K562 (cell line): Measurements from ENCODE around the gene LMTK2. TPM values are rescaled to one million over a fixed set of nuclear protein-coding genes. Genes with fewer than 3 reads are reported as not detected.

Experiments used
- ATAC-seq: fragments of 200-7000 bp; cut with Tn5 transposase; 3 replicates; pipeline ENCODE4 v1.9.1; 2020; ENCODE audit warnings: moderate library complexity
- BruUV-seq: library from RNA; stranded (reverse); fragments of 400-500 nt; replicated peaks from 2 replicates; lab custom pipeline; 2021; lab: Mats Ljungman, UMichigan
- CTCF ChIA-PET: fragments of 300-600 bp; formaldehyde crosslinking; extraction: SDS; loops from one replicate; lab custom pipeline; 2021; ENCODE audit warnings: low intra/inter-chr PET ratio; lab: Yijun Ruan, JAX
- POLR2A ChIA-PET: fragments of 300-600, 350-650 bp; sonication (Branson Sonifier 250); formaldehyde crosslinking; extraction: SDS; loops from one replicate; lab custom pipeline; 2021; ENCODE audit warnings: antibody characterized with exemption, inconsistent platforms; lab: Yijun Ruan, JAX
- DNase-seq, 4 experiments: peaks; one replicate each; pipeline versions ENCODE4 v3.0.0 to v3.0.0-alpha.2; 2011 to 2018; ENCODE audit warnings: low spot score in 3 of 4, mixed read lengths in 3 of 4; ENCODE audit errors: extremely low read depth in 1 of 4
- FAIRE-seq: peaks from 2 replicates; lab custom pipeline; 2011; peaks lifted over from hg19 to GRCh38; lab: Jason Lieb, UNC
- H2AFZ ChIP-seq: 2 replicates; pipeline ENCODE4 v1.6.0; 2011; ENCODE audit warnings: low read depth, low read length, control low read depth, inconsistent platforms
- H3K27ac ChIP-seq: fragments of 200-600 bp; 3 replicates; pipeline ENCODE4 v1.8.0; 2011; ENCODE audit warnings: low read depth, mild to moderate bottlenecking, control low read depth, inconsistent platforms, low read length, moderate library complexity, mixed read lengths; ENCODE audit errors: extremely low read depth
- H3K27me3 ChIP-seq, 2 experiments: fragments of 300-600 bp in 1 of 2; 2 replicates in 1 of 2; 3 replicates in 1 of 2; pipeline versions ENCODE4 v1.6.0 to v1.8.0; 2011; ENCODE audit warnings: inconsistent platforms in 2 of 2, low read length in 2 of 2, mild to moderate bottlenecking in 1 of 2, mixed read lengths in 1 of 2, moderate library complexity in 1 of 2; ENCODE audit not compliant: control insufficient read depth in 2 of 2, insufficient read depth in 2 of 2
- H3K36me3 ChIP-seq: fragments of 300-600 bp; 3 replicates; pipeline ENCODE4 v1.8.0; 2011; ENCODE audit warnings: mild to moderate bottlenecking, low read length, inconsistent platforms; ENCODE audit not compliant: control insufficient read depth, insufficient read depth
- H3K4me1 ChIP-seq, 2 experiments: fragments of 200-600 bp in 1 of 2; replicated peaks in 1 of 2; 2 replicates in 1 of 2; 3 replicates in 1 of 2; pipeline versions ENCODE4 v1.5.1 to v1.8.0; 2011; ENCODE audit warnings: inconsistent platforms in 2 of 2, low read length in 2 of 2, mild to moderate bottlenecking in 1 of 2, mixed read lengths in 1 of 2, moderate library complexity in 1 of 2; ENCODE audit not compliant: control insufficient read depth in 2 of 2, insufficient read depth in 2 of 2
- H3K4me2 ChIP-seq: 2 replicates; pipeline ENCODE4 v1.6.1; 2011; ENCODE audit warnings: low read length, control low read depth, inconsistent platforms, mixed read lengths; ENCODE audit not compliant: insufficient read depth
- H3K4me3 ChIP-seq: fragments of 200-600 bp; sonication (generic), shearing (Covaris generic); 2 replicates; pipeline ENCODE4 v1.5.1; 2016; ENCODE audit warnings: control low read depth, inconsistent platforms
- H3K79me2 ChIP-seq: fragments of 200-600 bp; 3 replicates; pipeline ENCODE4 v1.8.0; 2011; ENCODE audit warnings: low read length, inconsistent platforms; ENCODE audit not compliant: control insufficient read depth, insufficient read depth
- H3K9ac ChIP-seq, 2 experiments: 2 replicates each; pipeline versions ENCODE4 v1.6.0 to v1.6.1; 2011; ENCODE audit warnings: low read depth in 2 of 2, low read length in 2 of 2, control low read depth in 1 of 2, inconsistent platforms in 1 of 2, mild to moderate bottlenecking in 1 of 2, mixed read lengths in 1 of 2; ENCODE audit not compliant: insufficient read depth in 1 of 2
- H3K9me1 ChIP-seq: one replicate; pipeline ENCODE4 v1.6.0; 2011; ENCODE audit warnings: inconsistent platforms, mild to moderate bottlenecking, low read length, moderate library complexity; ENCODE audit not compliant: control insufficient read depth, insufficient read depth
- H3K9me3 ChIP-seq: replicated peaks from 2 replicates; pipeline ENCODE4 v1.5.1; 2011; ENCODE audit warnings: low read depth, low read length, inconsistent platforms; ENCODE audit not compliant: control insufficient read depth, insufficient read depth
- H4K20me1 ChIP-seq: replicated peaks from 2 replicates; pipeline ENCODE4 v1.6.1; 2011; ENCODE audit warnings: low read length, inconsistent platforms, mixed read lengths; ENCODE audit not compliant: control insufficient read depth, insufficient read depth
- ARNT ChIP-seq, 2 experiments: fragments of 450-650 bp; IDR thresholded peaks; 2 replicates each; pipeline ENCODE4 v1.6.1; 2016; ENCODE audit warnings: mild to moderate bottlenecking in 1 of 2
- CSDE1 ChIP-seq, 2 experiments: fragments of 450-650 bp; IDR thresholded peaks; 2 replicates each; pipeline ENCODE4 v1.6.1; 2016; ENCODE audit warnings: mild to moderate bottlenecking in 1 of 2
- KLF10 ChIP-seq: fragments of 250-450 bp; sonication (Bioruptor Pico); IDR thresholded peaks from 2 replicates; pipeline ENCODE4 v1.6.1; 2021; ENCODE audit warnings: matching md5 sums
- NFIX ChIP-seq: fragments of 250-450 bp; sonication (Bioruptor Pico); IDR thresholded peaks from 2 replicates; pipeline ENCODE4 v1.4.0; 2020; ENCODE audit warnings: low read depth, mild to moderate bottlenecking, moderate library complexity
- RAD21 ChIP-seq, 2 experiments: fragments of 250-450 bp in 1 of 2; fragments of 450-650 bp in 1 of 2; sonication (Bioruptor Pico) in 1 of 2; formaldehyde crosslinking in 1 of 2; IDR thresholded peaks in 1 of 2; conservative IDR thresholded peaks in 1 of 2; 2 replicates each; pipeline versions ENCODE4 v1.4.0 to v1.8.0; 2020 to 2022; ENCODE audit warnings: mild to moderate bottlenecking in 2 of 2, moderate library complexity in 1 of 2
- ZNF121 ChIP-seq: sonication (generic); formaldehyde crosslinking; conservative IDR thresholded peaks from 2 replicates; pipeline ENCODE4 v1.8.0; 2022; ENCODE audit warnings: missing genetic modification reagents
- ZNF217 ChIP-seq: sonication (generic); formaldehyde crosslinking; IDR thresholded peaks from 2 replicates; pipeline ENCODE4 v1.8.0; 2022; ENCODE audit warnings: mild to moderate bottlenecking, missing genetic modification reagents
- WGBS: fragments of 100-300 bp; shearing (Covaris generic); methylation state at CpG from one replicate; pipeline ENCODE4 v1.1.6; 2016; ENCODE audit warnings: low coverage, mixed read lengths; ENCODE audit not compliant: insufficient coverage; ENCODE audit errors: missing lambda C conversion rate; 5-methylcytosine and 5-hydroxymethylcytosine counted together
- in situ Hi-C: fragments of 300-500 bp; cut with MboI; formaldehyde crosslinking; loops from 4 replicates; pipeline ENCODE4 v1.15.0; 2018; ENCODE audit warnings: inconsistent platforms, mixed read lengths
- intact Hi-C: fragments of 100-400 bp; cut with micrococcal nuclease; formaldehyde crosslinking; loops from 2 replicates; pipeline ENCODE4 v1.14.2; 2022
- polyA plus RNA-seq, 8 experiments: library from polyadenylated mRNA; depleted of rRNA in 4 of 8; stranded (reverse) in 5 of 8; unstranded in 3 of 8; fragments of >200 nt; fragmentation: Nextera tagmentation in 2 of 8; fragmentation: Illumina TruSeq in 1 of 8; extraction: Ambion mirVana in 2 of 8; extraction: Trizol in 1 of 8; gene quantifications; 2 replicates each; pipeline versions ENCODE4 v1.2.1 to v1.2.3, GENCODE V29; 2011 to 2014; ENCODE audit warnings: inconsistent platforms in 1 of 8, missing spikeins in 1 of 8
- total RNA-seq, 7 experiments: library from RNA; depleted of rRNA in 6 of 7; stranded (reverse); fragments of >200 nt in 6 of 7; fragmentation: Illumina TruSeq in 2 of 7; extraction: Trizol in 2 of 7; gene quantifications; 2 replicates each; pipeline versions ENCODE4 v1.2.1 to v1.2.3, GENCODE V29; 2011 to 2021; ENCODE audit warnings: low replicate concordance in 1 of 7
- TF ChIP-seq, protein P1 (sequence below): conservative IDR thresholded peaks from 2 replicates; pipeline ENCODE4 v1.6.1; 2011; ENCODE audit warnings: low read depth, mild to moderate bottlenecking, low read length; ENCODE audit not compliant: control insufficient read depth
- TF ChIP-seq, protein P2 (sequence below): sonication (generic); formaldehyde crosslinking; IDR thresholded peaks from 2 replicates; pipeline ENCODE4 v1.8.0; 2022; ENCODE audit warnings: mild to moderate bottlenecking, missing genetic modification reagents

Gene LMTK2
- total and polyA plus RNA-seq, 9 of the 15 experiments (the other 6 are each of a cell fraction or from before 2014, with no cell fraction given), result 0.78 to 16.4 (median 6.3) TPM

DNA sequence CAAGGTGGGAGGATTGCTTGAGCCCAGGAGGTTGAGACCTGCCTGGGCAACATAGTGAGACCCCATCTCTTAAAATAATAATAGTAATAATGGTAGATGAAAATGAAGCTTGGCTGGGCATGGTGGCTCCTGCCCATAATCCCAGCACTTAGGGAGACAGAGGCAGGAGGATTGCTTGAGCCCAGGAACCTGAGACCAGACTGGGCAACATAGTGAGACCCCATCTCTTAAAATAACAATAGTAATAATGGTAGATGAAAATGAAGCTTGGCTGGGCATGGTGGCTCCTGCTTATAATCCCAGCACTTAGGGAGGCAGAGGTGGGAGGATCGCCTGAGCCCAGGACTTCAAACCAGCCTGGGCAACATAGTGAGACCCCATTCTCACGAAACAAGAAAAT, 49.5 kb upstream of the LMTK2 start:
- TF ChIP-seq CSDE1 (IDR thresholded peaks at IDR 0.05), result no peak
- TF ChIP-seq, protein P1, sequence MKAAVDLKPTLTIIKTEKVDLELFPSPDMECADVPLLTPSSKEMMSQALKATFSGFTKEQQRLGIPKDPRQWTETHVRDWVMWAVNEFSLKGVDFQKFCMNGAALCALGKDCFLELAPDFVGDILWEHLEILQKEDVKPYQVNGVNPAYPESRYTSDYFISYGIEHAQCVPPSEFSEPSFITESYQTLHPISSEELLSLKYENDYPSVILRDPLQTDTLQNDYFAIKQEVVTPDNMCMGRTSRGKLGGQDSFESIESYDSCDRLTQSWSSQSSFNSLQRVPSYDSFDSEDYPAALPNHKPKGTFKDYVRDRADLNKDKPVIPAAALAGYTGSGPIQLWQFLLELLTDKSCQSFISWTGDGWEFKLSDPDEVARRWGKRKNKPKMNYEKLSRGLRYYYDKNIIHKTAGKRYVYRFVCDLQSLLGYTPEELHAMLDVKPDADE, result no peak
- no peak for TF ChIP-seq ARNT (IDR thresholded peaks at IDR 0.05)
- TF ChIP-seq NFIX (CRISPR knock-in tag), result no peak
- no peak for TF ChIP-seq ZNF217 (CRISPR knock-in tag)
- no peak for TF ChIP-seq RAD21 (CRISPR knock-in tag; conservative IDR thresholded peaks at IDR 0.05 in 1 of 2, IDR thresholded peaks at IDR 0.05 in 1 of 2)
- TF ChIP-seq, protein P2, sequence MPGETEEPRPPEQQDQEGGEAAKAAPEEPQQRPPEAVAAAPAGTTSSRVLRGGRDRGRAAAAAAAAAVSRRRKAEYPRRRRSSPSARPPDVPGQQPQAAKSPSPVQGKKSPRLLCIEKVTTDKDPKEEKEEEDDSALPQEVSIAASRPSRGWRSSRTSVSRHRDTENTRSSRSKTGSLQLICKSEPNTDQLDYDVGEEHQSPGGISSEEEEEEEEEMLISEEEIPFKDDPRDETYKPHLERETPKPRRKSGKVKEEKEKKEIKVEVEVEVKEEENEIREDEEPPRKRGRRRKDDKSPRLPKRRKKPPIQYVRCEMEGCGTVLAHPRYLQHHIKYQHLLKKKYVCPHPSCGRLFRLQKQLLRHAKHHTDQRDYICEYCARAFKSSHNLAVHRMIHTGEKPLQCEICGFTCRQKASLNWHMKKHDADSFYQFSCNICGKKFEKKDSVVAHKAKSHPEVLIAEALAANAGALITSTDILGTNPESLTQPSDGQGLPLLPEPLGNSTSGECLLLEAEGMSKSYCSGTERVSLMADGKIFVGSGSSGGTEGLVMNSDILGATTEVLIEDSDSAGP (CRISPR knock-in tag), result no peak
- no peak for TF ChIP-seq KLF10 (CRISPR knock-in tag)
- peak; percentile 95 for TF ChIP-seq ZNF121 (CRISPR knock-in tag)
- no peaks in the 10 kb centered on the region for H3K79me2 ChIP-seq
- ChIA-PET CTCF (no interaction called here), POLR2A (no interaction called here)
- H3K9ac ChIP-seq, result no peak overlapping the region
- no peaks in the 10 kb centered on the region for H3K9me3 ChIP-seq
- H4K20me1 ChIP-seq, result 0 out of 2 replicates have a peak, but pooled peaks cover 4% of the 10 kb centered on the region
- H3K27ac ChIP-seq, result no peak overlapping the region
- in situ Hi-C loops, result no loop called here
- no peak overlapping the region for H3K4me2 ChIP-seq
- WGBS, result 0% methylated on average over 2 of the region's 2 CpGs
- H3K27me3 ChIP-seq, result peaks cover 18 to 52% of the 10 kb centered on the region in 2 experiments; a peak in 4 of 5 replicates
- no peak for DNase-seq
- ATAC-seq, result no peak
- no peak for FAIRE-seq
- BruUV-seq, result no TSS peak
- peaks cover 0 to 6% of the 10 kb centered on the region in 2 experiments; a peak in 1 of 5 replicates for H3K4me1 ChIP-seq
- intact Hi-C loops, result no loop called here
- H3K9me1 ChIP-seq, result no peaks in the 10 kb centered on the region
- no peaks in the 10 kb centered on the region for H3K36me3 ChIP-seq
- no peak overlapping the region for H2AFZ ChIP-seq
- no peak overlapping the region for H3K4me3 ChIP-seq
